ENCODE data around the gene MON2.

The MON2 gene

GRCh38 chr12:62629971-62630739 lies 163.5 kb downstream of the MON2 start:
- no peak for TF ChIP-seq CTCF (IDR thresholded peaks at IDR 0.05)

- no peak for TF ChIP-seq CTCF (IDR thresholded peaks at IDR 0.05)
Measured at GRCh38 chr12:62631471-62632410, 165.1 kb downstream of the MON2 start.

GRCh38 chr12:62632411-62632918 lies 165.8 kb downstream of the MON2 start:
- TF ChIP-seq CTCF (IDR thresholded peaks at IDR 0.05): no peak

- TF ChIP-seq CTCF (IDR thresholded peaks at IDR 0.05): no peak
Measured at GRCh38 chr12:62635649-62636048, 169.0 kb downstream of the MON2 start.

GRCh38 chr12:62637679-62638078 lies 171.1 kb downstream of the MON2 start:
- TF ChIP-seq CTCF (IDR thresholded peaks at IDR 0.05): no peak

- no peak for TF ChIP-seq CTCF (IDR thresholded peaks at IDR 0.05)
Measured at GRCh38 chr12:62640910-62641448, 174.4 kb downstream of the MON2 start.

GRCh38 chr12:62642486-62642885 lies 175.9 kb downstream of the MON2 start:
- TF ChIP-seq CTCF (IDR thresholded peaks at IDR 0.05): no peak
